Measurements from ENCODE around the gene MAD1L1.

DNA sequence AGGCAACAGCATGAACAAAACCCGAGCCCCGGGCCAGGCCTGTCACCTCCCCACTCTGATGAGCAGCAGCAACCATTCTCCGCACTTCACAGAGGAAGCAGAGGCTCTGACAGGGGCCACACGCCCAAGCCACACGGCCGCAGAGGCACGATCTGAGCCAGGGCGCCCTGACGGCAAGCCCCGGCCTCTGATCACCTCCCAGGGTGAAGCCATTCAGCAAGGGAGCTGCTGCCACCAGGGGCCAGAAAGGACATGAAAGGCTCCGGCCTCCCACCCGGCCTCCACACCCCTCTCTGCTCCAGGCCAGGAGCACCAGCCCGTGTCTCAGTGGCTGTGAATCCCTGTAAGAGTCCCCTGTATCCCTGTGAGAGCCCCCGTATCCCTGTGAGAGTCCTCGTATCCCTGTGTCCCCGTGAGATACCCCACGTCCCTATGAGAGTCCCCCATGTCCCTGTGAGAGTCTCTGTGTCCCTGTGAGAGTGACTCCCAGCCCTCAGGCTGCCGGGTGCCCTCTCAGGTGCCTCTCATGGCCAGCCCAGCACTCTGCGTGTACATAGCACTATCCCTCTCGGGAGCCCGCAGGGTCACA, 187.8 kb downstream of the MAD1L1 start:
- TF ChIP-seq EZH2 (IDR thresholded peaks at IDR 0.05; ENCODE audit: low read length, missing control alignments): no peak
- TF ChIP-seq, protein P1, sequence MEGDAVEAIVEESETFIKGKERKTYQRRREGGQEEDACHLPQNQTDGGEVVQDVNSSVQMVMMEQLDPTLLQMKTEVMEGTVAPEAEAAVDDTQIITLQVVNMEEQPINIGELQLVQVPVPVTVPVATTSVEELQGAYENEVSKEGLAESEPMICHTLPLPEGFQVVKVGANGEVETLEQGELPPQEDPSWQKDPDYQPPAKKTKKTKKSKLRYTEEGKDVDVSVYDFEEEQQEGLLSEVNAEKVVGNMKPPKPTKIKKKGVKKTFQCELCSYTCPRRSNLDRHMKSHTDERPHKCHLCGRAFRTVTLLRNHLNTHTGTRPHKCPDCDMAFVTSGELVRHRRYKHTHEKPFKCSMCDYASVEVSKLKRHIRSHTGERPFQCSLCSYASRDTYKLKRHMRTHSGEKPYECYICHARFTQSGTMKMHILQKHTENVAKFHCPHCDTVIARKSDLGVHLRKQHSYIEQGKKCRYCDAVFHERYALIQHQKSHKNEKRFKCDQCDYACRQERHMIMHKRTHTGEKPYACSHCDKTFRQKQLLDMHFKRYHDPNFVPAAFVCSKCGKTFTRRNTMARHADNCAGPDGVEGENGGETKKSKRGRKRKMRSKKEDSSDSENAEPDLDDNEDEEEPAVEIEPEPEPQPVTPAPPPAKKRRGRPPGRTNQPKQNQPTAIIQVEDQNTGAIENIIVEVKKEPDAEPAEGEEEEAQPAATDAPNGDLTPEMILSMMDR (conservative IDR thresholded peaks at IDR 0.05 in 1 of 2, IDR thresholded peaks at IDR 0.05 in 1 of 2; ENCODE audit: low read depth in 1 of 2, low read length in 2 of 2): no peak

Measured in fibroblast of lung (primary cell).